SU-DHL-6 (cell line): ENCODE data around the gene DTX3.

Source experiments
- H2AFZ ChIP-seq: fragments of 200-600 bp; sonication (generic); 2 replicates; pipeline ENCODE4 v1.6.1; 2014; ENCODE audit warnings: low read depth, mild to moderate bottlenecking, moderate library complexity, mixed read lengths, antibody characterized with exemption, low read length; ENCODE audit not compliant: severe bottlenecking
- H3F3A ChIP-seq: fragments of 200-600 bp; shearing (Covaris generic); 2 replicates; pipeline ENCODE4 v1.6.0; 2016; ENCODE audit warnings: antibody characterized with exemption, mild to moderate bottlenecking; ENCODE audit not compliant: insufficient read depth
- H3K27ac ChIP-seq: fragments of 200-600 bp; sonication (generic); 2 replicates; pipeline ENCODE4 v1.5.1; 2016; ENCODE audit warnings: low read depth, mild to moderate bottlenecking, low read length, moderate library complexity, mixed read lengths
- H3K27me3 ChIP-seq: fragments of 200-600 bp; sonication (generic), shearing (Covaris generic); 2 replicates; pipeline ENCODE4 v1.6.0; 2014; ENCODE audit warnings: mild to moderate bottlenecking, low read length
- H3K36me3 ChIP-seq: fragments of 200-600 bp; sonication (generic); 2 replicates; pipeline ENCODE4 v1.6.1; 2014; ENCODE audit warnings: mild to moderate bottlenecking, low read length, mixed read lengths
- H3K4me2 ChIP-seq: fragments of 300-600, 200-600 bp; shearing (Covaris generic), sonication (generic); 2 replicates; pipeline ENCODE4 v1.6.0; 2014; ENCODE audit warnings: low read length, low read depth, mild to moderate bottlenecking; ENCODE audit not compliant: poor library complexity, severe bottlenecking
- H3K4me3 ChIP-seq: fragments of 200-600 bp; sonication (generic); 2 replicates; pipeline ENCODE4 v1.5.1; 2014; ENCODE audit warnings: antibody characterized with exemption, low read length, mild to moderate bottlenecking, mixed read lengths; ENCODE audit not compliant: insufficient read depth, poor library complexity, severe bottlenecking
- H3K79me2 ChIP-seq: fragments of 200-600 bp; sonication (generic); 2 replicates; pipeline ENCODE4 v1.6.1; 2014; ENCODE audit warnings: mild to moderate bottlenecking, low read length, moderate library complexity; ENCODE audit not compliant: insufficient read depth
- H3K9ac ChIP-seq: fragments of 200-600 bp; sonication (generic); 2 replicates; pipeline ENCODE4 v1.7.0; 2014; ENCODE audit warnings: mild to moderate bottlenecking, low read length
- H3K9me2 ChIP-seq: fragments of 200-600 bp; sonication (generic); replicated peaks from 2 replicates; pipeline ENCODE4 v1.6.1; 2014; ENCODE audit warnings: low read length; ENCODE audit not compliant: insufficient read depth
- H3K9me3 ChIP-seq: fragments of 200-600 bp; sonication (generic); 2 replicates; pipeline ENCODE4 v1.6.1; 2014; ENCODE audit warnings: low read length, mixed read lengths; ENCODE audit not compliant: insufficient read depth
- H4K20me1 ChIP-seq: fragments of 200-600 bp; sonication (generic); 2 replicates; pipeline ENCODE4 v1.6.1; 2014; ENCODE audit warnings: low read depth, mild to moderate bottlenecking, antibody characterized with exemption, low read length, moderate library complexity, mixed read lengths
- CTCF ChIP-seq: fragments of 200-600 bp; sonication (generic); IDR thresholded peaks from one replicate; pipeline ENCODE4 v1.5.1; 2017; ENCODE audit warnings: antibody characterized with exemption, mild to moderate bottlenecking, low read length, moderate library complexity; ENCODE audit not compliant: insufficient read depth, poor library complexity, severe bottlenecking
- EZH2phosphoT487 ChIP-seq: fragments of 200-600 bp; sonication (generic), shearing (Covaris generic); conservative IDR thresholded peaks from 2 replicates; pipeline ENCODE4 v1.6.1; 2018; ENCODE audit warnings: mild to moderate bottlenecking, antibody characterized with exemption, low read length, moderate library complexity, mixed read lengths

DTX3 gene

GRCh38 chr12:57611827-57612710 is 7.4 kb downstream of the DTX3 start:
- H3K27me3 ChIP-seq = no peaks in the 10 kb centered on the region
- no peaks in the 10 kb centered on the region for H3K9me2 ChIP-seq
- H3K9me3 ChIP-seq = no peaks in the 10 kb centered on the region
- no peaks in the 10 kb centered on the region for H3K79me2 ChIP-seq
- H3K27ac ChIP-seq = no peak overlapping the region
- no peak overlapping the region for H3K9ac ChIP-seq
- no peak overlapping the region for H3K4me3 ChIP-seq
- no peaks in the 10 kb centered on the region for H4K20me1 ChIP-seq
- TF ChIP-seq CTCF (no peak), EZH2phosphoT487 (no peak)
- no peak overlapping the region for H2AFZ ChIP-seq
- no peaks in the 10 kb centered on the region for H3F3A ChIP-seq
- no peaks in the 10 kb centered on the region for H3K36me3 ChIP-seq
- H3K4me2 ChIP-seq = no peak overlapping the region

- Histone ChIP-seq H3K9me3 (no peaks in the 10 kb centered on the region), H3K9me2 (no peaks in the 10 kb centered on the region), H3K79me2 (no peaks in the 10 kb centered on the region), H3K9ac (no peak overlapping the region), H2AFZ (no peak overlapping the region), H3K27ac (no peak overlapping the region), H3K4me2 (no peak overlapping the region), H3F3A (no peaks in the 10 kb centered on the region), H3K27me3 (no peaks in the 10 kb centered on the region), H3K36me3 (no peaks in the 10 kb centered on the region), H3K4me3 (no peak overlapping the region), H4K20me1 (no peaks in the 10 kb centered on the region)
- no peak for TF ChIP-seq EZH2phosphoT487
- no peak for TF ChIP-seq CTCF
Observed at GRCh38 chr12:57612711-57613426, 8.2 kb downstream of the DTX3 start.

GRCh38 chr12:57613427-57614109 is 8.9 kb downstream of the DTX3 start:
- Histone ChIP-seq H3K9me2 (no peaks in the 10 kb centered on the region), H3K9me3 (no peaks in the 10 kb centered on the region), H3K36me3 (no peaks in the 10 kb centered on the region), H3K27me3 (no peaks in the 10 kb centered on the region), H3K79me2 (no peaks in the 10 kb centered on the region), H3F3A (no peaks in the 10 kb centered on the region), H2AFZ (no peak overlapping the region), H3K27ac (no peak overlapping the region), H4K20me1 (no peaks in the 10 kb centered on the region), H3K9ac (no peak overlapping the region), H3K4me2 (no peak overlapping the region), H3K4me3 (no peak overlapping the region)
- TF ChIP-seq EZH2phosphoT487 = no peak
- no peak for TF ChIP-seq CTCF
